MM.1S (cell line): ENCODE data around the gene CA9.

Experiments used
- DNase-seq: peaks from one replicate; pipeline ENCODE4 v3.0.0-alpha.2; 2015
- H2AFZ ChIP-seq: fragments of 300-600 bp; sonication (generic); 2 replicates; pipeline ENCODE4 v1.6.0; 2016; ENCODE audit warnings: antibody characterized with exemption, low read length
- H3F3A ChIP-seq: fragments of 300-600 bp; sonication (generic); 2 replicates; pipeline ENCODE4 v1.6.1; 2016; ENCODE audit warnings: mild to moderate bottlenecking, antibody characterized with exemption, low read length, moderate library complexity, mixed read lengths; ENCODE audit not compliant: insufficient read depth
- H3K27ac ChIP-seq: fragments of 300-600 bp; sonication (generic); 2 replicates; pipeline ENCODE4 v1.5.1; 2016; ENCODE audit warnings: mild to moderate bottlenecking, low read length
- H3K27me3 ChIP-seq: fragments of 300-600 bp; sonication (generic); replicated peaks from 2 replicates; pipeline ENCODE4 v1.6.0; 2016; ENCODE audit warnings: low read length; ENCODE audit not compliant: insufficient read depth
- H3K36me3 ChIP-seq: fragments of 300-600 bp; sonication (generic); replicated peaks from 2 replicates; pipeline ENCODE4 v1.6.1; 2016; ENCODE audit warnings: mild to moderate bottlenecking, low read length, mixed read lengths; ENCODE audit not compliant: insufficient read depth
- H3K4me1 ChIP-seq: fragments of 300-600 bp; sonication (generic); 2 replicates; pipeline ENCODE4 v1.6.1; 2016; ENCODE audit warnings: low read length, mixed read lengths
- H3K4me2 ChIP-seq: fragments of 300-600 bp; sonication (generic); 2 replicates; pipeline ENCODE4 v1.6.0; 2016; ENCODE audit warnings: low read depth, low read length
- H3K4me3 ChIP-seq: fragments of 300-600 bp; sonication (generic); 2 replicates; pipeline ENCODE4 v1.5.1; 2016; ENCODE audit warnings: low read length, mixed read lengths
- H3K79me2 ChIP-seq: fragments of 300-600 bp; sonication (generic); 2 replicates; pipeline ENCODE4 v1.6.1; 2016; ENCODE audit warnings: mixed run types, low read length, mixed read lengths
- H3K9ac ChIP-seq: fragments of 300-600 bp; sonication (generic); 2 replicates; pipeline ENCODE4 v1.6.1; 2016; ENCODE audit warnings: low read length, mixed read lengths
- H3K9me2 ChIP-seq: fragments of 300-600 bp; sonication (generic); replicated peaks from 2 replicates; pipeline ENCODE4 v1.6.1; 2016; ENCODE audit warnings: mild to moderate bottlenecking, low read length, mixed read lengths; ENCODE audit not compliant: insufficient read depth
- H3K9me3 ChIP-seq: fragments of 300-600 bp; sonication (generic); replicated peaks from 2 replicates; pipeline ENCODE4 v1.6.1; 2016; ENCODE audit warnings: mild to moderate bottlenecking, low read length, mixed read lengths; ENCODE audit not compliant: insufficient read depth
- H4K20me1 ChIP-seq: fragments of 300-600 bp; sonication (generic); 2 replicates; pipeline ENCODE4 v1.6.1; 2016; ENCODE audit warnings: mild to moderate bottlenecking, low read length, moderate library complexity, mixed read lengths; ENCODE audit not compliant: insufficient read depth
- EZH2 ChIP-seq: fragments of 300-600 bp; sonication (generic); optimal IDR thresholded peaks from 2 replicates; pipeline ENCODE3; 2017; ENCODE audit warnings: low read depth, mild to moderate bottlenecking, antibody characterized with exemption, low read length, mixed read lengths
- EZH2phosphoT487 ChIP-seq: fragments of 300-600 bp; sonication (generic); IDR thresholded peaks from 2 replicates; pipeline ENCODE4 v1.6.1; 2018; ENCODE audit warnings: antibody characterized with exemption, low read length
- TF ChIP-seq, protein P1 (sequence below): fragments of 300-600 bp; sonication (generic); IDR thresholded peaks from 2 replicates; pipeline ENCODE4 v1.5.1; 2016; ENCODE audit warnings: antibody characterized with exemption, low read length, mixed read lengths

Gene CA9

DNA sequence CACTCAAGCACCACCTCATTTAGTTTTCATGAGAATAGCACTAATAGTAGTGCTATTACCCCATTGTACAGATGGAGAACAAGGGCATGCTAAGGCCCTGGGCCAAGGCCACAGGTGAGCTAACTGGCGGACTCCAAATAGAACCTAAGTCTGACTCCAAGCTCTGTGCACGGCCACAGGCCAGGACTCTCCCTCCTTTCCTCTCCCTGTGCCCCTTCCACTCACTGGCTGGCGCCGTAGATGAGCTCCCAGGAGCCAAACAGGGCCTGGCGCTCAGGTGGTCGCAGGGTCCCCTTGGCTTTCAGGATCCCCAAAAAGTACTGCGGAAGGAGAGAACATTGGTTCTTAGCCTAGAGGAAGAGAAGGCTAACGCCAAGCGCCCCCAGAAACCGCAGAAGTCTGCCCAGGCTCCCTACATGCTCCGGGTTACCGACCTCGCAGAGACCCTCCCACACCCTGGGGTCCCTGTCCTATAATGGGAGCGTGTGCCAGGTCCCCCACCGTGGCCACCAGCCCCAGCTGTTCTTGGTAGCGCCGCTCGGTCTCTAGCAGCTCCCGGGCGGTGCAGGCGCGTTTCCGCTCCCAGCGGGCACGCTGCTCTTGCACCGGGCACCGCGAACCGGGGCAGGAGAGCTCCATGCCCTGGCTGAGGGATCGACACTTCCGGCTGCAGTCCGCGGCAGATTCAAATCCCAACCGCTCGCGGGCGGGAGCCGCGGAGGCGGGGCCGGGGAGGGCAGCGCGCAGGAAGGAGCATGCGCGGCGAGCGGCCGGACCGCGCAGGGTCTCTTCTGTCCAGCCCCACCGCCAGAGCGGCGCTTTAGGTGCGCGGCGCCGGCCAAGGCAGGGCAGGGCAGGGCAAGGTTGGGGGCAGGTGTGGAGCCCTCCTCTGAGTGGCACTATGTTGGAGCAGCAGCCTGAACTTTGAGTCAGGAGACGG, 8.9 kb upstream of the CA9 start, which contains the start of gene ARHGEF39:
Gene ARHGEF39 (minus strand): TSS at position 665 of the 940 bp plus-strand sequence. CDS start 26 bp downstream, at position 639.
- H3K4me1 ChIP-seq = peaks cover 9% of the 10 kb centered on the region
- H3K9me2 ChIP-seq = no peaks in the 10 kb centered on the region
- peak within 1 kb of the TSS; percentile 71 for H3K9ac ChIP-seq
- peak within 1 kb of the TSS; percentile 97 for H3K4me2 ChIP-seq
- H3F3A ChIP-seq = peaks cover 16% of the 10 kb centered on the region
- no peaks in the 10 kb centered on the region for H4K20me1 ChIP-seq
- peak; percentile 78 for DNase-seq
- peak within 1 kb of the TSS; percentile 83 for H3K4me3 ChIP-seq
- no peaks in the 10 kb centered on the region for H3K27me3 ChIP-seq
- TF ChIP-seq, protein P1, sequence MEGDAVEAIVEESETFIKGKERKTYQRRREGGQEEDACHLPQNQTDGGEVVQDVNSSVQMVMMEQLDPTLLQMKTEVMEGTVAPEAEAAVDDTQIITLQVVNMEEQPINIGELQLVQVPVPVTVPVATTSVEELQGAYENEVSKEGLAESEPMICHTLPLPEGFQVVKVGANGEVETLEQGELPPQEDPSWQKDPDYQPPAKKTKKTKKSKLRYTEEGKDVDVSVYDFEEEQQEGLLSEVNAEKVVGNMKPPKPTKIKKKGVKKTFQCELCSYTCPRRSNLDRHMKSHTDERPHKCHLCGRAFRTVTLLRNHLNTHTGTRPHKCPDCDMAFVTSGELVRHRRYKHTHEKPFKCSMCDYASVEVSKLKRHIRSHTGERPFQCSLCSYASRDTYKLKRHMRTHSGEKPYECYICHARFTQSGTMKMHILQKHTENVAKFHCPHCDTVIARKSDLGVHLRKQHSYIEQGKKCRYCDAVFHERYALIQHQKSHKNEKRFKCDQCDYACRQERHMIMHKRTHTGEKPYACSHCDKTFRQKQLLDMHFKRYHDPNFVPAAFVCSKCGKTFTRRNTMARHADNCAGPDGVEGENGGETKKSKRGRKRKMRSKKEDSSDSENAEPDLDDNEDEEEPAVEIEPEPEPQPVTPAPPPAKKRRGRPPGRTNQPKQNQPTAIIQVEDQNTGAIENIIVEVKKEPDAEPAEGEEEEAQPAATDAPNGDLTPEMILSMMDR = peak; percentile 37
- TF ChIP-seq EZH2 = no peak
- H2AFZ ChIP-seq = peak within 1 kb of the TSS; percentile 97
- H3K9me3 ChIP-seq = no peaks in the 10 kb centered on the region
- peaks cover 5% of the 10 kb centered on the region; the same call in 1 of the 2 replicates for H3K79me2 ChIP-seq
- H3K36me3 ChIP-seq = no peaks in the 10 kb centered on the region
- H3K27ac ChIP-seq = peak within 1 kb of the TSS; percentile 14; the same call in 1 of the 2 replicates

DNA sequence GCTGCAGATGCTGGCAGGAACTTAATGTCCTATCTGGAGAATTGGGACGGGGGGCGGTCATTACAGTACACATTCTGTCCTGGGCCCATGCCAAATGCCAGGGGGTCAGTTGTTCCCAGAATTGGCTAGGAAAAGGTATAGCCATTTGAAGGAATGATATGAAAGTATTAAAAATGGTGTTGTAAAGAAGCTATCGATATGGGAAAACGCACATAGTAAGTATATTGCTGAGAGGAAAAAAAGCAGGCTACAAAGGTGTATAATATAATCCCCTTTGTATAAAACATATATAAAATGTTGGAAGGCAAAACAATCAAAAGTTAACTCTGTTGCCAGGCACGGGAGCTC, 8.3 kb upstream of the CA9 start:
- no peaks in the 10 kb centered on the region for H4K20me1 ChIP-seq
- peaks cover 9% of the 10 kb centered on the region for H3K4me1 ChIP-seq
- TF ChIP-seq EZH2 (no peak), EZH2phosphoT487 (no peak)
- no peaks in the 10 kb centered on the region for H3K36me3 ChIP-seq
- H3K9me3 ChIP-seq = no peaks in the 10 kb centered on the region
- DNase-seq = no peak
- H3K27ac ChIP-seq = no peak overlapping the region
- H3K9me2 ChIP-seq = no peaks in the 10 kb centered on the region
- H3K4me3 ChIP-seq = peak overlapping the region; percentile 83
- peak overlapping the region; percentile 97 for H3K4me2 ChIP-seq
- H3F3A ChIP-seq = peaks cover 16% of the 10 kb centered on the region
- H2AFZ ChIP-seq = peak overlapping the region; percentile 97
- peaks cover under 1% of the 10 kb centered on the region; the same call in 1 of the 2 replicates for H3K79me2 ChIP-seq
- no peaks in the 10 kb centered on the region for H3K27me3 ChIP-seq
- H3K9ac ChIP-seq = peak overlapping the region; percentile 71

DNA sequence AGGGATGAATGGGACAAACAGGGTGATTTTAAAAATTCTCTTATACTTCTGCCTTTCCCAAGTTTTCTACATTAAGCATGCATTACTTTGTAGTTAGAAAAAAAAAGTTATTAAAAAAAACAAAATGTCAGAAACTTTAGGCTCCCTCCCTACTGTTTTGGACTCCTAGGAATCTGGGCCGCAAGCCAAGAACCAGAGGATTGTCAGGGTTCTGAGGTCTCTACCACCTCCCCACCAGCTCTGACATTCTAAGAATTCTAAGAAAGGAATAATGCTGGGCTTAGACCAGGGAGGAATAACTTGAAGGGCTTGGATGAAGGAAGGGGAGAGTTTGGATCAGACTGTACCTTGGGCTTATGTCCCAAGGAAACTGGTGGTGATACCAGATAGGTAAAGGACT, 7.7 kb upstream of the CA9 start:
- Histone ChIP-seq H3K9ac (no peak overlapping the region), H3K4me3 (no peak overlapping the region), H3F3A (peaks cover 16% of the 10 kb centered on the region), H3K9me3 (no peaks in the 10 kb centered on the region), H3K27ac (no peak overlapping the region), H3K4me2 (no peak overlapping the region), H4K20me1 (no peaks in the 10 kb centered on the region), H3K36me3 (no peaks in the 10 kb centered on the region), H3K27me3 (no peaks in the 10 kb centered on the region), H3K79me2 (no peaks in the 10 kb centered on the region), H2AFZ (no peak overlapping the region), H3K4me1 (peaks cover 9% of the 10 kb centered on the region), H3K9me2 (no peaks in the 10 kb centered on the region)
- no peak for DNase-seq
- TF ChIP-seq EZH2 = no peak

DNA sequence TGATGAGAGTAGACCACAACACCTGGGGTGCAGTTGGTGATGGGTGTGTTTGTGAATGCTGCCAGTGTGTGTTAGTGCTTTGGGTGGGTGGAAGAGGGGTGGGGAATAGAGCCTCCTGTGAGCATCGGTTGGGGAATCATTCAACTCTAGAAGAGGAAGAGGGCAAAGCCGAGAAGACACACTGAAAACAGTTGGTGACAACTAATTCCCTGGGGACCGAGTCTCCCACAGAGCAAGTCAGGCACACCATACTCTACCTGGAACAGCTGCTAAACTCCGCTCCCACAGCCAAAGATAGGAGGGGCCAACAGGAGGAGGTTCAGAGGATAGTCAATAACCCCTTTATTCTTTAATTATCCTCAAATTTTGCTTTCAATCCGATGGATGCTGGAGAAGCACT, 7.2 kb upstream of the CA9 start:
- no peaks in the 10 kb centered on the region for H3K36me3 ChIP-seq
- no peaks in the 10 kb centered on the region for H3K9me3 ChIP-seq
- H3K4me3 ChIP-seq = no peak overlapping the region
- DNase-seq = no peak
- H4K20me1 ChIP-seq = no peaks in the 10 kb centered on the region
- H3K79me2 ChIP-seq = no peaks in the 10 kb centered on the region
- peaks cover 9% of the 10 kb centered on the region for H3K4me1 ChIP-seq
- H3F3A ChIP-seq = peaks cover 16% of the 10 kb centered on the region
- H3K27ac ChIP-seq = no peak overlapping the region
- H3K4me2 ChIP-seq = no peak overlapping the region
- H3K27me3 ChIP-seq = no peaks in the 10 kb centered on the region
- TF ChIP-seq, protein P1 = no peak
- no peak for TF ChIP-seq EZH2
- no peak for TF ChIP-seq EZH2phosphoT487
- H3K9ac ChIP-seq = no peak overlapping the region
- H2AFZ ChIP-seq = no peak overlapping the region
- no peaks in the 10 kb centered on the region for H3K9me2 ChIP-seq
